ENCODE results near the gene TM4SF4. TPM values are rescaled to one million over a fixed set of nuclear protein-coding genes. Genes with fewer than 3 reads are reported as not detected.

Gene TM4SF4
- total and polyA plus RNA-seq, 4 donors = 184 to 230 (median 208) TPM

GRCh38 chr3:149506965-149507364 is 32.5 kb downstream of the TM4SF4 start:
- peaks cover 0 to 18% (median 16%) of the 10 kb centered on the region in 4 donors for H3K36me3 ChIP-seq (ENCODE audit: control insufficient read depth in 4 of 4, insufficient read depth in 3 of 4, low read depth in 1 of 4, low read length in 3 of 4)
- H3K4me1 ChIP-seq (ENCODE audit: control insufficient read depth in 4 of 4, insufficient read depth in 4 of 4, low read length in 3 of 4) = peaks cover 0 to 5% (median 2%) of the 10 kb centered on the region in 4 donors
- DNase-seq (ENCODE audit: low spot score) = no peak
- no peak overlapping the region for H3K27ac ChIP-seq (ENCODE audit: low read depth in 1 of 2, low read length in 2 of 2)
- H3K27me3 ChIP-seq (ENCODE audit: control insufficient read depth in 4 of 4, insufficient read depth in 4 of 4, low read length in 3 of 4) = no peaks in the 10 kb centered on the region
- no peak overlapping the region for H3K4me3 ChIP-seq (ENCODE audit: low read depth in 1 of 3, low read length in 3 of 3)
- H3K9me3 ChIP-seq (ENCODE audit: control insufficient read depth in 4 of 4, low read length in 3 of 4) = no peaks in the 10 kb centered on the region
- 35% methylated on average over 2 of the region's 2 CpGs for WGBS
- no peak overlapping the region for H3K9ac ChIP-seq (ENCODE audit: low read depth in 1 of 2, low read length in 2 of 2)
- TF ChIP-seq RAD21 (IDR thresholded peaks at IDR 0.05) = no peak
- TF ChIP-seq REST (IDR thresholded peaks at IDR 0.05) = no peak
- no peak for TF ChIP-seq CTCF (IDR thresholded peaks at IDR 0.05; ENCODE audit: low read depth, low read length, missing input control)
- no peak for TF ChIP-seq ATF3 (IDR thresholded peaks at IDR 0.05)
- TF ChIP-seq JUND (IDR thresholded peaks at IDR 0.05) = no peak
- TF ChIP-seq GABPA (IDR thresholded peaks at IDR 0.05 in 1 of 2, conservative IDR thresholded peaks at IDR 0.05 in 1 of 2) = no peak
- no peak for TF ChIP-seq FOXA2 (IDR thresholded peaks at IDR 0.05)
- no peak for TF ChIP-seq FOXA1 (IDR thresholded peaks at IDR 0.05)
- TF ChIP-seq HNF4A (conservative IDR thresholded peaks at IDR 0.05) = peak; percentile 23 to 42
- no peak for TF ChIP-seq HNF4G (IDR thresholded peaks at IDR 0.05)
- TF ChIP-seq RXRA (IDR thresholded peaks at IDR 0.05) = peak; percentile 45 to 69
- TF ChIP-seq YY1 (IDR thresholded peaks at IDR 0.05) = no peak
- no peak for TF ChIP-seq EGR1 (IDR thresholded peaks at IDR 0.05; ENCODE audit: low read depth in 2 of 2)

- DNase-seq (ENCODE audit: low spot score) = no peak
- Histone ChIP-seq H3K27me3 (ENCODE audit: control insufficient read depth in 4 of 4, insufficient read depth in 4 of 4, low read length in 3 of 4) (no peaks in the 10 kb centered on the region), H3K9me3 (ENCODE audit: control insufficient read depth in 4 of 4, low read length in 3 of 4) (no peaks in the 10 kb centered on the region), H3K4me3 (ENCODE audit: low read depth in 1 of 3, low read length in 3 of 3) (no peak overlapping the region), H3K36me3 (ENCODE audit: control insufficient read depth in 4 of 4, insufficient read depth in 3 of 4, low read depth in 1 of 4, low read length in 3 of 4) (peaks cover 0 to 12% (median 8%) of the 10 kb centered on the region in 4 donors), H3K9ac (ENCODE audit: low read depth in 1 of 2, low read length in 2 of 2) (no peak overlapping the region), H3K27ac (ENCODE audit: low read depth in 1 of 2, low read length in 2 of 2) (no peak overlapping the region), H3K4me1 (ENCODE audit: control insufficient read depth in 4 of 4, insufficient read depth in 4 of 4, low read length in 3 of 4) (peaks cover 0 to 10% (median 4%) of the 10 kb centered on the region in 4 donors)
- WGBS = 59% methylated on average over 14 of the region's 14 CpGs
- TF ChIP-seq CTCF (IDR thresholded peaks at IDR 0.05; ENCODE audit: low read depth, low read length, missing input control) = no peak
- TF ChIP-seq GABPA (IDR thresholded peaks at IDR 0.05 in 1 of 2, conservative IDR thresholded peaks at IDR 0.05 in 1 of 2) = no peak
- TF ChIP-seq HNF4G (IDR thresholded peaks at IDR 0.05) = no peak
- TF ChIP-seq NR2F2 (IDR thresholded peaks at IDR 0.05) = no peak
Observed at GRCh38 chr3:149507491-149508324, 33.2 kb downstream of the TM4SF4 start.

Measured in liver (tissue), 9 donors.